Epithelial cell of proximal tubule (primary cell): ENCODE measurements around the gene FAM151A. TPM values are rescaled to one million over a fixed set of nuclear protein-coding genes. Genes with fewer than 3 reads are reported as not detected.

Source experiments
- total RNA-seq: library from RNA; depleted of rRNA; stranded (reverse); fragments of >200 nt; gene quantifications from 2 replicates; pipeline ENCODE4 v1.2.3, GENCODE V29; 2015

Gene FAM151A
- total RNA-seq, 1 donor from 2014 or later: not detected

Other genes starting within 250 kb of the FAM151A start
- 7.8 and 13.1 TPM in 2 replicates for gene SSBP3, start 217.1 kb downstream of the FAM151A start, total RNA-seq
- gene ACOT11, start 75.3 kb downstream of the FAM151A start, total RNA-seq: 0.86 and 1.3 TPM in 2 replicates
- not detected in 2 replicates for gene MROH7, start 18.3 kb upstream of the FAM151A start, total RNA-seq
- 23.1 and 38.6 TPM in 2 replicates for gene TTC4, start 92.3 kb upstream of the FAM151A start, total RNA-seq
- 5.1 and 5.4 TPM in 2 replicates for gene PARS2, start 141.0 kb upstream of the FAM151A start, total RNA-seq
- gene TTC22, start 177.8 kb upstream of the FAM151A start, total RNA-seq: 1.9 and 4.3 TPM in 2 replicates